GM19397 (cell line): ENCODE results near the gene RIMOC1.

Experiments used
- ATAC-seq: cut with Tn5 transposase; IDR thresholded peaks from one replicate; pipeline ENCODE4 v1.9.1; 2021; ENCODE audit warnings: mild to moderate bottlenecking, moderate library complexity; ENCODE audit not compliant: unreplicated experiment

RIMOC1 gene

GRCh38 chr5:41903892-41904799 is at the start of gene RIMOC1:
TSS of gene RIMOC1 (plus strand) at chr5:41904344. CDS start at chr5:41904368, 24 bp downstream.
- ATAC-seq, result peak; percentile 99

GRCh38 chr5:41856644-41857491 is 47.3 kb upstream of the RIMOC1 start:
- peak; percentile 80 for ATAC-seq

GRCh38 chr5:41857989-41858388 is 46.2 kb upstream of the RIMOC1 start:
- no peak for ATAC-seq

GRCh38 chr5:41858890-41859289 is 45.3 kb upstream of the RIMOC1 start:
- ATAC-seq, result no peak

GRCh38 chr5:41863871-41864486 is 40.2 kb upstream of the RIMOC1 start:
- peak; percentile 46 for ATAC-seq

- ATAC-seq, result peak; percentile 0
Observed at GRCh38 chr5:41869151-41869723, 34.9 kb upstream of the RIMOC1 start.

GRCh38 chr5:41869724-41870626 is 34.2 kb upstream of the RIMOC1 start, which contains the start of gene OXCT1:
TSS of gene OXCT1 (minus strand) at chr5:41870425. CDS start at chr5:41870358, 67 bp downstream.
- ATAC-seq, result peak; percentile 93

- no peak for ATAC-seq
Observed at GRCh38 chr5:41870627-41871048, 33.5 kb upstream of the RIMOC1 start.

- ATAC-seq, result no peak
Observed at GRCh38 chr5:41871852-41872251, 32.3 kb upstream of the RIMOC1 start.

- ATAC-seq, result no peak
Observed at GRCh38 chr5:41874512-41875060, 29.6 kb upstream of the RIMOC1 start.

- no peak for ATAC-seq
Observed at GRCh38 chr5:41875121-41875520, 29.0 kb upstream of the RIMOC1 start.

GRCh38 chr5:41876678-41877077 is 27.5 kb upstream of the RIMOC1 start:
- no peak for ATAC-seq

- ATAC-seq, result no peak
Observed at GRCh38 chr5:41877408-41877807, 26.7 kb upstream of the RIMOC1 start.

GRCh38 chr5:41878173-41878572 is 26.0 kb upstream of the RIMOC1 start:
- ATAC-seq, result peak; percentile 44

- peak; percentile 66 for ATAC-seq
Observed at GRCh38 chr5:41878643-41879478, 25.3 kb upstream of the RIMOC1 start.

- no peak for ATAC-seq
Observed at GRCh38 chr5:41882765-41883164, 21.4 kb upstream of the RIMOC1 start.

- ATAC-seq, result no peak
Observed at GRCh38 chr5:41883243-41883642, 20.9 kb upstream of the RIMOC1 start.

GRCh38 chr5:41883936-41884335 is 20.2 kb upstream of the RIMOC1 start:
- no peak for ATAC-seq

GRCh38 chr5:41885286-41885685 is 18.9 kb upstream of the RIMOC1 start:
- no peak for ATAC-seq
